ENCODE data around the gene NEK8.
"Not testable (repeated sequence)": the region's sequence is repeated elsewhere in the genome, so short reads cannot be mapped to it uniquely, and the experiment has no call there.

Gene NEK8

GRCh38 chr17:28710861-28711722, 17.5 kb upstream of the NEK8 start:
- peak; percentile 96 for DNase-seq

GRCh38 chr17:28711723-28712031, 16.9 kb upstream of the NEK8 start, which contains the start of gene PROCA1:
Gene PROCA1, minus strand, starts transcription at chr17:28711888. Its CDS starts 228 bp downstream, at chr17:28711660.
- no peak for DNase-seq

GRCh38 chr17:28712032-28712704, 16.4 kb upstream of the NEK8 start:
- DNase-seq, result peak; percentile 87

DNA sequence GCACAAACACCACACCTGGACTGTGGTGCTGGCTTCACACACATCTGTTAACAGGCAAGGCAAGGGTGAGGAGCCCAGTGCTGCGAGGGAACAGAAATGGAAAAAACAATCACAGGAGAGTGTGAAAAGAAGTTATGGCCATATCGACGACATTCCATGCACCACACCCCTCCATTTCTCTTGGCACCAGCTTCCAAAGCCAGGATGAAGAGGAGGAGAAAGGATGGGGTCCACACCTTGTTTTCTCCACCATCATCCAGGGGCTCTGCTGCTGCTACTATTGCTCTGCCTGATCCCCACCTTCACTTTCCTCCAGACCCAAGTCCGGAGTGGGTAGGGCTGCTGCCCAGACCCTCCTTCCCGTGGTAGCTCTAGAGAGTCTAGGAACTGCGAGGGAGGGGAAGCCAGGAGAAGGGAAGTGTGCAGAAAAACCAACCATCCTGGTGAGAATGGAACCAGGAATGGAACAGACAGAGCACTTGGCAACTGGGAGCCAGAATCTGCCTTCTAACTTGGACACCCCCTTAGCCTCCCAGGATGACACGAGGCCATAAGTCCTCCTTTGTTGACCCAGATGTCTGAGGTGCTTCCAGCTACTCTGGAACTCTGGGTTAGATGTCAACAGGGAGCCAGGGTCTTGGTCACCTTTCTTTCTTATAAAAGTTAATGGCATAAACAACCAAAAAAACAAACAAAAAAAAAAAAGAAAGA, 15.7 kb upstream of the NEK8 start:
- no peak for DNase-seq

DNA sequence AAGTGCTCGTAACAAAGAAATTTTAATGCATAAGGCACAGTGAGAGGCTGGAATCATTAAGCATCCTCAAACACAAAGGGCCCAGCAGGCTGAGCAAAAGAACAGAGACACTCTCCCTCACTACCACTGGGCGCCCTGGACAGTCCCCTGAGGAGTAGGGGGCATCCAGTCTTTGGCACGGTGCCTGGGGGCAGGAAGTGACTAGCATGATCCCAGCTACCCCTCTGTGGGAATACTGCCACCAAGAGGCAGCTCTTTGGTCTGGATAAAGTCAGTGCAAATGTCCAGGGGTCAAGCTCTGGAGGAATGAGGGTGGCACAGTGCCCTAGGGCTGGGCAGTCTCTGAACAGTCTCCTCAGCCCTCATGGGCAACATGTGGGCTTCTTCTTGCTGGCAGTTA, 14.3 kb upstream of the NEK8 start:
- DNase-seq, result no peak

DNA sequence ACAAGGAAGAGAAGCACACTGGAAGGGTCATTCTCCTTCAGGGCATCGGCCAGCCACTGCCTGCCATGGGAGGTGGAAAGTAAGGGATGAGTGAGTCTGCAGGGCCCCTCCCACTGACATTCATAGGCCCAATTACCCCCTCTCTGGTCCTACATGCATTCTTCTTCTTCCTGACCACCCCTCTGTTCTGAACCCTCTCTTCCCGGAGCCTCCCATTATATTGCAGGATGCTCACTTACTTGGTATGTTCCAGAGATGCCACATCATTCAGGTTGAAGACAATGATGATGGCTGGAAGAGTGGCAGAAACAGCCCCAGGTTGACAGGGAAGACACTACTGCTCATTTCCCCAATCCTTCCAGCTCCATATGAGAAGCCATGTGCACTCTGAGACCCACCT, 13.4 kb upstream of the NEK8 start:
- no peak for DNase-seq

- DNase-seq, result no peak
These were observed 11.6 kb upstream of the NEK8 start for GRCh38 chr17:28716740-28717577.

DNA sequence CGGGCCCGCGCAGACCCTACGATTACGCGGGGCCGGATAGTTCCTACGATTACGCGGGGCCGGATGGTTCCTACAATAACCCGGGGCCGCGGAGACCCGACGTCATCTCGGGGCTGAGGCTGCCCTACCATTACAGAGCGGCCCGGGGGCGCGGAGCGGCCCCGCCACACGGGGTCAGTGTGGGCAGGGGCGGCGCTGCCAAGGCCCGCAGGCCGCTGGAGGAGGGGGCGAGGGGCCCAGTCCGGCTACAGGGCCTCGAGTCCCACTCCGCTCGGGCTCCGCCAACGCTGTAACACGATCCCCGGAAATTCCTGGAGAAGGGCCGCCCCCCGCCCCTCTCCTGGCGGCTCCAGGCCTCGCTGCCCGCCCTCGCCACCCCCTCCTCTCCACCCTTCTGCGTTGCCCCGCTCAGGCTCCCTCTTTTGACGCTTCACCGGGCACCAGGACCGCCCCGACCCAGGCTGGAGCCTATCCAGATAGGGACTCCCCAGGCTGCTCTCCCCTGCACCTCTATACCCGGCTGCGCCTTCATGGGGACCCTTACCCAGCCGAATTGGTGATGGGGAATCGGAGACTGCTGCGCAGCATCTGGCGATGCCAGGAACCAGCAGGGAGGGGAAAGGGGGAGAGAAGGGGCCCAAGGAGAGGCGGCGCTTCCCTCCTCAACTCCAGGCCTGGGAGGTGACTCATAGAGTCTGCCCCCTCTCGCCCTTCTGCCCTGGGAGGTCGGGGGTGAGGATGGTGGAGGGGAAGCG, 10.8 kb upstream of the NEK8 start, which contains the start of gene RAB34:
TSS of gene RAB34 (minus strand) at position 291 of the 755 bp plus-strand sequence. CDS start 602 bp downstream, outside the sequence.
- DNase-seq, result peak; percentile 51

DNA sequence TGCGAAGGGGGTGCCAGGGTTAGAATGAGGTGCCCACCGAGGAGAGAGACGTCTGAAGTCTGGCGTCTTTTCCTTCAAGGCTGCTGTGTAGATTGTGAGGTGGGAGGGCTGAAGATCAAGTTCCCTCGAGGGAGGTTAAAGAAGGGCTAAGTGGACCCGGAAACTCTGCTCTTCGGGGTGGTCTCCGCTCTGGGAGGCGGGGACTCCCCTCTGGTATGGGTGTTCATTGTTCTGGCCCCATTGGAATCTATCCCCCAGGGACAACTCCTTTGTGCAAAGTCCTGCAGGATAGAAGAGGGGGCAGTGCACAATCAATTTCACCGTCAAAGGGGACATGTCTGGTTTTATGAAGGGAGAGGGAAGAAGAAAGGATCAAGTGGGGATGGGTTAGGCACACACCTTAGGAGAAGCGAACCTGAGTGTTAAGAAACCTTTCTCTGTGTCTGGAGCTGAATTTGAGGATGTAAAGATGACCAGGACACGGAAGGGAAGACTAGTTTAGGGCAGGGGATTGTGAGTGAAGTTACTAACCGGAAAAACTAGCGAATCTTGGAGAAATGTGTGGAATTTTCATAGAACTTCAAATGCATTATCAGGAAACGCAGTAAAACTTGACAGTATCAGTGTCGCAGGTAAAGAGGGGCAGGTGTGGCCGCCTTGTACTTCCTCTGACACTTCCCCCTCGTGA, 10.1 kb upstream of the NEK8 start:
- DNase-seq, result no peak

DNA sequence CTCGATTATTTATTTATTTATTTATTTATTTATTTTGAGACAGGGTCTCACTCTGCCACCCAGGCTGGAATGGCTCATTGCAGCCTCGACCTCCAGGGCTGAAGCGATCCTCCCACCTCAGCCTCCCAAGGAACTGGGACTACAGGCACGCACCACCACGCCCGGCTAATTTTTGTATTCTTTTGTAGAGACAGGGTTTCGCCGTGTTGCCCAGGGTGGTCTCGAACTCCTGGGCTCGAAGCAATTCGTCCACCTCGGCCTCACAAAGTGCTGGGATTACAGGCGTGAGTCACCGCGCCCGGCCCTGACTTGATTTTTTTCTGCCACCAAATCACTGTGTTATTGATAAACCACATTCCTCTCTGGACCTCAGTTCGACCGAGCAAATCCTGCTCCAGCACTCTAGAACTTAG, 9.6 kb upstream of the NEK8 start:
- DNase-seq, result no peak

GRCh38 chr17:28720247-28720996, 8.2 kb upstream of the NEK8 start:
- no peak for DNase-seq

- not testable (repeated sequence) for DNase-seq
These were observed 7.6 kb upstream of the NEK8 start for GRCh38 chr17:28720997-28721329.

GRCh38 chr17:28722417-28723158, 6.0 kb upstream of the NEK8 start:
- DNase-seq, result no peak

GRCh38 chr17:28723159-28723835, 5.3 kb upstream of the NEK8 start:
- no peak for DNase-seq

- DNase-seq, result not testable (repeated sequence)
These were observed 4.6 kb upstream of the NEK8 start for GRCh38 chr17:28723836-28724499.

- no peak for DNase-seq
These were observed 4.0 kb upstream of the NEK8 start for GRCh38 chr17:28724500-28725165.

GRCh38 chr17:28725166-28725659, 3.4 kb upstream of the NEK8 start:
- DNase-seq, result peak; percentile 56
